GM13976 (cell line): ENCODE measurements around the gene CNTNAP2.

Experiments used
- DNase-seq: peaks from one replicate; pipeline ENCODE4 v3.0.0; 2012; ENCODE audit warnings: low spot score
- CTCF ChIP-seq: IDR thresholded peaks from 2 replicates; pipeline ENCODE4 v1.5.1; 2012; ENCODE audit warnings: borderline replicate concordance, mild to moderate bottlenecking; ENCODE audit not compliant: insufficient read depth; ENCODE audit errors: extremely low read depth, missing control alignments, control extremely low read depth
- in situ Hi-C: fragments of 300-500 bp; cut with MboI; formaldehyde crosslinking; loops from one replicate; pipeline ENCODE4 v1.12.0; 2022; ENCODE audit warnings: low sequenced_read_pairs, mixed read lengths, inconsistent platforms; ENCODE audit not compliant: unreplicated experiment

The CNTNAP2 gene

DNA sequence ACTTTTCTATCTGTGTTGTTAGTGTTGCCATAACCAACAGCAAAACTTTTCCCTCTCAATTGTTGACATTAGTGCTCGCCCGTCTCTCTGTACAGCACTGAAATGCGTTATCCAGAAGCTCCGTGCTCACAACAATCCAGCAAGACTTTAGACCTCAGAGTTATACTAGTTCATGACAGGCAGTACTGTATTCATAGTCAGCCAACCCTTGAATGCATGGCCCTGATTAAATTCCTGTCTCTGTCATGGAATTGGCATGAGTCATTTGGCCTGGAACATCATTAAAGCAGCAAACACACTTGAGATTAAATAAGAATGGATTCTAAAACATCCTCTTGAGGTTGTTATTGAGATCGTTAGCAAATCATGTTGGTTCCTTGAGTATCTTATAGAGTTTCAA is 2068.4 kb downstream of the CNTNAP2 start:
- TF ChIP-seq CTCF: no peak
- DNase-seq: no peak
- in situ Hi-C loops: no loop called here

DNA sequence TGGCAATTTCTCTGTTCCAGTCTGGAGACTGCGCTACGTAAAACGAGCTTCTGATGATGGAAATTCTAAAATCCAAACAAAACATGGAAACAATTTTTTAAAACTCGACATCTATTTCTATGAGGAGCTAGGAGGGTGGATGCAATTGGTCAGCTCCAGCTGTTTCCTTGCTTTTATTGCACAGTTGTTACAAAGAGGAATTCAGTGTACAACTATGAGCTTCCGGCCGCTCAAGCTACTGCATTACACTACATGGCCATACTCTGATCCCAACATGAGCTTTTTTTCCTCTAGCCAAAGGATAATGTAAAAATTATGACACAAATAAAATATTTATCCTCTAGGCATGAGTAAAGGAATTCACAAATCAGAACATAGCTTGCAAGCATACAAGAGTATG is 2070.9 kb downstream of the CNTNAP2 start:
- no peak for TF ChIP-seq CTCF

GRCh38 chr7:148191391-148192065 is 2074.9 kb downstream of the CNTNAP2 start:
- DNase-seq: no peak
- in situ Hi-C loops: no loop called here
- no peak for TF ChIP-seq CTCF

More for the DNA sequence above, 2070.9 kb downstream of the CNTNAP2 start:
- in situ Hi-C loops: no loop called here
- DNase-seq: no peak

DNA sequence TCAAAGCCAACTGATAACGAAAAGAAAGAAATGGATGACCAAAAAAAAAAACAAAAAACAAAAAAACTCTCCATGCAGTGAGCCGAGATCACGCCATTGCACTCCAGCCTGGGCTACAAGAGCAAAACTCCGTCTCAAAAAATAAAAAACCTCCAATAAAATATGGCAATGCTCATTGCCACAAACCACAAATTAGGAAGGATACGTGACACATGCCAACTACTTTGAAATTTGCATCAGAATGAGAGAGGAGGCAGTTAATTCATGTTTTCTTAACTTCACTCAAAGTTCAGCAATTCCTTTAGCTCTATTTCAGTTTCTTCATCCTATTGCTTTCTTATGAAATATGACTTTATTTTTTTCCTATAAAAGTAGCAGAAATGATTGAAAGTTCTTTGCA is 2075.9 kb downstream of the CNTNAP2 start:
- TF ChIP-seq CTCF: no peak
- no peak for DNase-seq
- in situ Hi-C loops: no loop called here

DNA sequence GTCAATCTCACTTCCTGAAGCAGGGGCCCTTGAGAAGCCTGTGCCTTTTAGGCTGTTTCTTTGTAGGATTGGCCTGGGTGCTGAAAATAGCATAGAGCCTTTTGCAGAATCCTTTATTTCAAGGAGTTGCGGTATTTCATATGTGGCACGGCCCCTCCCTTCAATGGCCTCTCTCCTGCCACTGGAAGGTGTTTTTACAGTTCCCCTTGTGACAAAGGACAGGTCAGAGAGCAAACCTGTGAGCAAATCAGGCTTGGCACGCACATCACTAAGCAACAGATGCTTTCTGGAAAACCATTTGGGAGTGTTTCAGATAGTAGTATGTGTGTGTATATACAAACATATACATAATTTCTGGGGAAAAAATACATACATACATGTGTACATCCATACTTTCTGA is 2085.4 kb downstream of the CNTNAP2 start:
- no peak for TF ChIP-seq CTCF
- DNase-seq: no peak
- in situ Hi-C loops: no loop called here

GRCh38 chr7:148204639-148205304 is 2088.2 kb downstream of the CNTNAP2 start:
- DNase-seq: no peak
- in situ Hi-C loops: no loop called here

More at GRCh38 chr7:148204639-148205304, 2088.2 kb downstream of the CNTNAP2 start:
- no peak for TF ChIP-seq CTCF
